Common myeloid progenitor, CD34-positive (primary cell): ENCODE measurements around the gene JHY. TPM values are rescaled to one million over a fixed set of nuclear protein-coding genes. Genes with fewer than 3 reads are reported as not detected.
A peak's percentile ranks its signal among the peaks of the same experiment; 100 is the strongest.

Source experiments
- CTCF ChIA-PET: fragments of 350-600 bp; sonication (Branson Sonifier 250); formaldehyde crosslinking; loops from one replicate; lab custom pipeline; 2021; ENCODE audit warnings: antibody characterized with exemption; lab: Charles Lee
- POLR2A ChIA-PET: fragments of 350-600 bp; sonication (Branson Sonifier 250); formaldehyde crosslinking; loops from one replicate; lab custom pipeline; 2021; ENCODE audit warnings: antibody characterized with exemption; lab: Charles Lee
- DNase-seq, 3 donors: peaks; one replicate each; pipeline versions ENCODE4 v3.0.0 to v3.0.0-alpha.2; 2013
- H3K27ac ChIP-seq, 2 experiments: 1 replicate in 1 of 2; 2 replicates in 1 of 2; pipeline ENCODE4 v1.7.0; 2013; ENCODE audit warnings: inconsistent platforms in 2 of 2, low read length in 2 of 2, mild to moderate bottlenecking in 2 of 2, low read depth in 1 of 2, moderate library complexity in 1 of 2; ENCODE audit not compliant: severe bottlenecking in 2 of 2, insufficient read depth in 1 of 2, poor library complexity in 1 of 2
- H3K27me3 ChIP-seq, 5 experiments: replicated peaks in 2 of 5; 1 replicate in 3 of 5; 2 replicates in 2 of 5; pipeline versions ENCODE4 v1.6.1 to v1.7.0; 2013; ENCODE audit warnings: low read length in 4 of 5, mild to moderate bottlenecking in 2 of 5, moderate library complexity in 2 of 5, inconsistent platforms in 1 of 5; ENCODE audit not compliant: insufficient read depth in 5 of 5, control insufficient read depth in 4 of 5
- H3K36me3 ChIP-seq, 4 experiments: 1 replicate in 2 of 4; 2 replicates in 2 of 4; pipeline versions ENCODE4 v1.6.1 to v1.7.0; 2013; ENCODE audit warnings: low read length in 3 of 4, control low read depth in 1 of 4, mild to moderate bottlenecking in 1 of 4; ENCODE audit not compliant: control insufficient read depth in 4 of 4, insufficient read depth in 4 of 4
- H3K4me1 ChIP-seq, 4 experiments: 1 replicate in 3 of 4; 2 replicates in 1 of 4; pipeline versions ENCODE4 v1.6.1 to v1.7.1; 2013; ENCODE audit warnings: low read length in 3 of 4, mild to moderate bottlenecking in 3 of 4, control low read depth in 1 of 4, inconsistent platforms in 1 of 4, moderate library complexity in 1 of 4; ENCODE audit not compliant: control insufficient read depth in 4 of 4, insufficient read depth in 4 of 4; ENCODE audit errors: control extremely low read depth in 1 of 4
- H3K4me3 ChIP-seq, 7 experiments: 1 replicate in 4 of 7; 2 replicates in 3 of 7; pipeline versions ENCODE4 v1.5.1 to v1.7.0; 2013; ENCODE audit warnings: mild to moderate bottlenecking in 7 of 7, low read length in 6 of 7, moderate library complexity in 6 of 7, inconsistent platforms in 2 of 7, low read depth in 2 of 7, control low read depth in 1 of 7; ENCODE audit not compliant: insufficient read depth in 4 of 7, control insufficient read depth in 1 of 7; ENCODE audit errors: extremely low read depth in 1 of 7
- H3K9me3 ChIP-seq, 5 experiments: 1 replicate in 4 of 5; 2 replicates in 1 of 5; pipeline versions ENCODE4 v1.6.1 to v1.7.1; 2013; ENCODE audit warnings: low read length in 4 of 5, mild to moderate bottlenecking in 2 of 5, inconsistent platforms in 1 of 5, low read depth in 1 of 5, moderate library complexity in 1 of 5; ENCODE audit not compliant: control insufficient read depth in 4 of 5, insufficient read depth in 2 of 5; ENCODE audit errors: control extremely low read depth in 1 of 5
- WGBS: methylation state at CpG from one replicate; pipeline ENCODE4 v1.1.5; 2013; ENCODE audit not compliant: insufficient coverage; 5-methylcytosine and 5-hydroxymethylcytosine counted together
- polyA plus RNA-seq: library from polyadenylated mRNA; unstranded; fragments of 120-200 nt; gene quantifications from one replicate; pipeline ENCODE4 v1.2.1, GENCODE V29; 2013

Gene JHY
- polyA plus RNA-seq, result 9.9 TPM

- Histone ChIP-seq H3K4me1 (peaks cover 0 to 29% (median 16%) of the 10 kb centered on the region in 4 experiments), H3K27ac (peak within 1 kb of the TSS; percentile 81 to 90), H3K9me3 (no peaks in the 10 kb centered on the region), H3K27me3 (no peaks in the 10 kb centered on the region), H3K36me3 (peaks cover 0 to 7% (median 3%) of the 10 kb centered on the region in 4 experiments), H3K4me3 (peak within 1 kb of the TSS; percentile 58 to 87 (median 81))
- ChIA-PET POLR2A (interaction anchor here (0.6 kb wide), 1 partner anchor 251 kb away, joined by 3 read pairs; no protein-coding TSS in a partner anchor), CTCF (interaction anchor here (1.4 kb wide), 1 partner anchor 139 kb away, joined by 4 read pairs; no protein-coding TSS in a partner anchor)
- DNase-seq, result peak; percentile 50 to 79 (median 67)
- WGBS, result 18% methylated on average over 33 of the region's 39 CpGs
Measured at GRCh38 chr11:122882189-122882856, at the start of gene JHY. Gene JHY, plus strand, starts transcription at chr11:122882759. Its CDS starts 3,091 bp downstream, at chr11:122885850.

DNA sequence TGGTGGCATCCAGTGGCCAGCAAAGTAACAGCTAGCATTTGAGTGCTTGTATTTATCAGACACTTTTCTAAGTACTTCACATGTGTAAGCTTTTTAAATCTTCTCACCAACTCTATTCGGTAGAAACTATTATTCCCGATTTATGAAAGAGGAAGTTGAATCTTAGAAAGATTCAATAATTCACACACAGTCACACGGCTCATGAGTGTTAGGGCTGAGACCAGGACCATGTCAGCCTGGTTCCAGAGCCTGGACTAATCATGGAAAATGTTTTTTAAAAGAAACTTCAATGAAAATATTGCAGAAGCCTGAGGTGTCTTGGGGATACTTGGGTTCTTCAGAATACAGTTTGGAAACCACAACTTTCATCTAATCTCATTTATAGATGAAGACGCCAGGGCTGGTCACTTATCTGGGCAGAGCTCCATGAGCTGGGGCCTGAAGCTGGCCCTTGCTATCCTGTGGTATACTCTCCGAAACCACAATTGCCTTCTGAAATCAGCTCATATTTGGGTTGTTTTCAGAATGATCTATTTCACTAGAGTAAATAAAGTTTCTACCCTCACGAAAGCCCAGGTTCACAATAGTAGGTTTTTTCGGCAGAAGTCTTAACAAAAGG, 48.6 kb upstream of the JHY start:
- CTCF ChIA-PET, result interaction anchor here (0.6 to 5.5 kb wide), 17 partner anchors 10 to 206 kb away, joined by 3 to 45 read pairs (median 4); no protein-coding TSS in a partner anchor
- no CpG with 5 or more reads among the region's 7 CpGs for WGBS
- Histone ChIP-seq H3K4me1 (peaks cover 3 to 36% (median 24%) of the 10 kb centered on the region in 4 experiments), H3K9me3 (no peaks in the 10 kb centered on the region), H3K36me3 (no peaks in the 10 kb centered on the region), H3K27me3 (no peaks in the 10 kb centered on the region), H3K27ac (no peak overlapping the region), H3K4me3 (no peak overlapping the region)
- peak in 2 of 3 donors; percentile 33 to 60 for DNase-seq
- POLR2A ChIA-PET, result interaction anchor here (1.2 kb wide), 1 partner anchor 19 kb away, joined by 3 read pairs; no protein-coding TSS in a partner anchor

DNA sequence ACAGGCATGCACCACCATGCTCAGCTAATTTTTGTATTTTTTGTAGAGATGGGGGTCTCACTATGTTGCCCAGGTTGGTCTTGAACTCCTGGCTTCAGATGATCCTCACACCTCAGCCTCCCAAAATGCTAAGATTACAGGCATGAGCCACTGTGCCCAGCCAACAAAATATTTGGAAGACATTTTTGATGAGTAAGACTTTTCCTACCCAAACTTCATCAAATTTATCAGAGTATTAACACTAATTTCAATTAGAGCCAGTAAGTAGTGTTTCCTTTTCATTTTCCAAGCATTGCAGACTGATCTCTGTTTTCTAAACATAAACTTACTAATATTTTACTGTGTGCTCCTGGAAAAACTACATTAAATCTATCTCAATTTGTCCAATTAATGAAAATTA, 45.6 kb upstream of the JHY start:
- H3K27ac ChIP-seq, result no peak overlapping the region
- ChIA-PET POLR2A (no interaction called here), CTCF (interaction anchor here (1.0 to 5.5 kb wide), 3 partner anchors 15 to 40 kb away, joined by 3 to 45 read pairs (median 4); no protein-coding TSS in a partner anchor)
- H3K27me3 ChIP-seq, result no peaks in the 10 kb centered on the region
- H3K36me3 ChIP-seq, result no peaks in the 10 kb centered on the region
- no peak overlapping the region for H3K4me3 ChIP-seq
- no peak for DNase-seq
- peaks cover 3 to 31% (median 22%) of the 10 kb centered on the region in 4 experiments for H3K4me1 ChIP-seq
- no peaks in the 10 kb centered on the region for H3K9me3 ChIP-seq

- Histone ChIP-seq H3K4me3 (no peak overlapping the region), H3K36me3 (no peaks in the 10 kb centered on the region), H3K27me3 (no peaks in the 10 kb centered on the region), H3K9me3 (no peaks in the 10 kb centered on the region), H3K27ac (no peak overlapping the region), H3K4me1 (peaks cover 3 to 25% (median 17%) of the 10 kb centered on the region in 4 experiments)
- WGBS, result 100% methylated on average over 2 of the region's 4 CpGs
- POLR2A ChIA-PET, result no interaction called here
- DNase-seq, result no peak
- CTCF ChIA-PET, result interaction anchor here (1.4 to 3.0 kb wide), 3 partner anchors 15 to 24 kb away, joined by 3 to 20 read pairs (median 5); no protein-coding TSS in a partner anchor
Measured at GRCh38 chr11:122837528-122838346, 44.8 kb upstream of the JHY start.

DNA sequence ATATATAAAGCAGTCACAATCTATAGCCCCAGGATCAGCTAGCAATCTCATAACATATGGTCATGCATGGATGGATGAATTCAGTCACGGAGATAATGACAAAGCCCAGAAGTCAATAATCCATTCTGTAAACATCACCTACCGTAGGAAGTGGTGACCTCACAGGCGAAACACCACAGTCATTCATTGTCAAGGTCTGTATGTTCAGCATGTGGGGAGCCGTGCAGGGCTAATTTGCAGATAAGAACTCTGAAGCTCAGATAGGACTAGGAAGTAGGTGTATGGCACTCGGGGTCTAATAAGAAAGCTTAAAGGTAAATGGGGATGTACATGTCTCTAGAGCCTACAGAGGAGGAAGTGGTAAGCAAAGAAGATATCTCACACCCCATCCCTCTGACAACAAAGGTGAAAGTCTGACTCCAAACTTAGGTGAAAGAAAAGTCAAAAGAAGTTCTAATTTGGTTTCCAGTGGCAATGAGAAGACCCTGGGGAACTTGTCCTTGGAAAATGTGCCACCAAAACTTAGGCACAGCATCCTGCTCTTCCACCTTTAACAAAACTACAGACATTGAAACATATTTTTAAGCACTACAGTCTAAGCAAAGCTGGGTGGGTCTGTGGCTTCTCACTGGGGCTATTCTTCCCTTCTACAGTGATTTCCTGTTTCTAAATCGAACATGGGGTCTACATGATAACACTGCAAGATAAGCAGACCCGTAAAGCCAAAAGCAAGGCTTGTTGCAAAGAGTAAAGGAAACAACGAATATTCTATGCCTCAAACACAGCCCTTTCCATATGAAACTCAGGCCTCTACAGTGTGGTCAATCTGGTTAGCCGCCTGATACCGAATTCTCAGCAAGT, 39.0 kb upstream of the JHY start:
- Histone ChIP-seq H3K27me3 (no peaks in the 10 kb centered on the region), H3K27ac (no peak overlapping the region), H3K4me3 (peak overlapping the region in 2 of 7 experiments; percentile 19 to 40), H3K4me1 (peaks cover 11 to 24% (median 19%) of the 10 kb centered on the region in 4 experiments), H3K9me3 (no peaks in the 10 kb centered on the region), H3K36me3 (no peaks in the 10 kb centered on the region)
- ChIA-PET POLR2A (no interaction called here), CTCF (interaction anchor here (0.7 to 3.4 kb wide), 9 partner anchors 10 to 136 kb away, joined by 3 to 24 read pairs (median 4); no protein-coding TSS in a partner anchor)
- DNase-seq, result peak in 2 of 3 donors; percentile 63 to 78
- WGBS, result 25% methylated on average over 4 of the region's 10 CpGs

GRCh38 chr11:122847466-122847865, 35.1 kb upstream of the JHY start:
- CTCF ChIA-PET, result interaction anchor here (0.7 to 1.6 kb wide), 4 partner anchors 10 to 51 kb away, joined by 3 to 6 read pairs (median 4); no protein-coding TSS in a partner anchor
- Histone ChIP-seq H3K4me3 (no peak overlapping the region), H3K4me1 (peaks cover 18 to 30% (median 24%) of the 10 kb centered on the region in 4 experiments), H3K27me3 (no peaks in the 10 kb centered on the region), H3K9me3 (no peaks in the 10 kb centered on the region), H3K27ac (no peak overlapping the region), H3K36me3 (no peaks in the 10 kb centered on the region)
- DNase-seq, result peak in 2 of 3 donors; percentile 40 to 47
- POLR2A ChIA-PET, result no interaction called here
- WGBS, result 100% methylated on average over 1 of the region's 1 CpG
